ENCODE data around the gene CUL1. TPM values are rescaled to one million over a fixed set of nuclear protein-coding genes. Genes with fewer than 3 reads are reported as not detected.

CUL1 gene
- total and polyA plus RNA-seq, 4 donors: 22.9 to 56.5 (median 32.8) TPM

DNA sequence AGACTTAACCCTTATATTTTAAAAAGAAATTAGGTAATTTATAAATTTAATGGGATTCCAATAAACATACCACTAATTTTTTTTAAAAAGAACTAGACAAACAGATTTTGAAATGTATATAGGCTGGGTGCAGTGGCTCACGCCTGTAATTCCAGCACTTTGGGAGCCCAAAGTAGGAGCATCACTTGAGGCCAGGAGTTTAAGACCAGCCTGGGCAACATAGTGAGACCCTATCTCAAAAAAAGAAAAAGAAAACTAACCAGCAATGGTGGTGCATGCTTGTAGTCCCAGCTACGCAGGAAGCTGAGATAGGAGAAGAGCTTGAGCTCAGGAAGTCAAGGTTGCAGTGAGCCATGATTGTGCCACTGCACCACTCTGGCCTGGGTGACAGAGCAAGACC is 122.7 kb downstream of the CUL1 start:
- 66 to 90% methylated on average over 2 of the region's 2 CpGs for WGBS, 2 donors
- Histone ChIP-seq H3K36me3 (ENCODE audit: control insufficient read depth in 4 of 4, insufficient read depth in 4 of 4, low read length in 4 of 4) (peaks cover 0 to 16% (median 10%) of the 10 kb centered on the region in 4 donors), H3K4me1 (ENCODE audit: control insufficient read depth in 5 of 5, insufficient read depth in 5 of 5, low read length in 5 of 5) (no peaks in the 10 kb centered on the region), H3K4me3 (no peak overlapping the region), H3K27ac (ENCODE audit: low read depth in 1 of 2, low read length in 1 of 2) (no peak overlapping the region), H3K9ac (ENCODE audit: insufficient read depth in 1 of 2, low read length in 2 of 2) (no peak overlapping the region), H3K9me3 (ENCODE audit: control insufficient read depth in 4 of 4, insufficient read depth in 3 of 4, low read length in 3 of 4) (no peaks in the 10 kb centered on the region), H3K27me3 (ENCODE audit: control insufficient read depth in 3 of 3, insufficient read depth in 3 of 3, low read length in 2 of 3) (no peaks in the 10 kb centered on the region)
- DNase-seq: no peak
- TF ChIP-seq, protein P1, sequence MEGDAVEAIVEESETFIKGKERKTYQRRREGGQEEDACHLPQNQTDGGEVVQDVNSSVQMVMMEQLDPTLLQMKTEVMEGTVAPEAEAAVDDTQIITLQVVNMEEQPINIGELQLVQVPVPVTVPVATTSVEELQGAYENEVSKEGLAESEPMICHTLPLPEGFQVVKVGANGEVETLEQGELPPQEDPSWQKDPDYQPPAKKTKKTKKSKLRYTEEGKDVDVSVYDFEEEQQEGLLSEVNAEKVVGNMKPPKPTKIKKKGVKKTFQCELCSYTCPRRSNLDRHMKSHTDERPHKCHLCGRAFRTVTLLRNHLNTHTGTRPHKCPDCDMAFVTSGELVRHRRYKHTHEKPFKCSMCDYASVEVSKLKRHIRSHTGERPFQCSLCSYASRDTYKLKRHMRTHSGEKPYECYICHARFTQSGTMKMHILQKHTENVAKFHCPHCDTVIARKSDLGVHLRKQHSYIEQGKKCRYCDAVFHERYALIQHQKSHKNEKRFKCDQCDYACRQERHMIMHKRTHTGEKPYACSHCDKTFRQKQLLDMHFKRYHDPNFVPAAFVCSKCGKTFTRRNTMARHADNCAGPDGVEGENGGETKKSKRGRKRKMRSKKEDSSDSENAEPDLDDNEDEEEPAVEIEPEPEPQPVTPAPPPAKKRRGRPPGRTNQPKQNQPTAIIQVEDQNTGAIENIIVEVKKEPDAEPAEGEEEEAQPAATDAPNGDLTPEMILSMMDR (IDR thresholded peaks at IDR 0.05; ENCODE audit: control extremely low read depth, extremely low read depth): no peak
- ATAC-seq (ENCODE audit: insufficient read depth, low FRiP score): no peak

DNA sequence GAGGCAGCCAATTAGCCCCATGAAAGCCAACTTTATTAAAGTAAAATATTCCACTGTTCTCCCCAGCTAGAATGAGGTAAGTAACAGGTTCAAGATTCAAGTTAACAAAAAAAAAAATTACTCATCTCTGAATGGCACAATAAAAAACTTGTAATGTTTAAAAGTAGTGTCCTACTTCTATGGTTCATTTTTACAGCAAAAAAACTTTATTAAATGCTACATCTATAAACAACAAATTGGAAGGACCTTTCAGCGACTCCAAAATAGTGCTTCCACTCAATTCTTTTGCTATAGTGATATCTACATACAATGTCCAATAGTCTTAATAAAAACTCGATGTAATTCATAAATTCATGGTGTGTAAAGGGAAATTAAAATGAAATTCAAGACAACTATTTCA is 126.2 kb downstream of the CUL1 start:
- no peaks in the 10 kb centered on the region for H3K9me3 ChIP-seq (ENCODE audit: control insufficient read depth in 4 of 4, insufficient read depth in 3 of 4, low read length in 3 of 4)
- 97 to 98% methylated on average over 2 of the region's 2 CpGs for WGBS, 2 donors

DNA sequence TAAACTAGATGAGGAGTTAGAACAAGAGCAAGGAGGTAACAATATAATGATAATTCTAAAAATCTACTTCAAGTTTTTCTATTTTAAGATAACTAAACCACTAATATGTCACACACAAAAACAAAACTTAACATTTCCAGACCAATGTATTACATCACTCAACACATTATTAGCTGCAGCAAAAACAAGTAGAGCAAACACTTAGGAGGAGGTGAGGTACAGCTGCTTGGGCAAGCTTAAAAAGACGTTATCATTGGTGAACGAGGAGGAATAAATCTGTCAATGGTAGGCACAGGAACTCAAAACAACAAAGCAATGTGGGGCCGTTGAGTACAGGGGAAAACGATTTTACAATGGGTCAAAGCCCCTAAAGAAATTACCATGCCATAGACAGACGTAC is 126.6 kb downstream of the CUL1 start:
- DNase-seq: no peak
- Histone ChIP-seq H3K4me1 (ENCODE audit: control insufficient read depth in 5 of 5, insufficient read depth in 5 of 5, low read length in 5 of 5) (no peaks in the 10 kb centered on the region), H3K9ac (ENCODE audit: insufficient read depth in 1 of 2, low read length in 2 of 2) (no peak overlapping the region), H3K36me3 (ENCODE audit: control insufficient read depth in 4 of 4, insufficient read depth in 4 of 4, low read length in 4 of 4) (peaks cover 0 to 9% (median 1%) of the 10 kb centered on the region in 4 donors), H3K27me3 (ENCODE audit: control insufficient read depth in 3 of 3, insufficient read depth in 3 of 3, low read length in 2 of 3) (no peaks in the 10 kb centered on the region), H3K27ac (ENCODE audit: low read depth in 1 of 2, low read length in 1 of 2) (no peak overlapping the region), H3K9me3 (ENCODE audit: control insufficient read depth in 4 of 4, insufficient read depth in 3 of 4, low read length in 3 of 4) (no peaks in the 10 kb centered on the region), H3K4me3 (no peak overlapping the region)
- TF ChIP-seq, protein P1 (IDR thresholded peaks at IDR 0.05; ENCODE audit: control extremely low read depth, extremely low read depth): no peak
- ATAC-seq (ENCODE audit: insufficient read depth, low FRiP score): no peak
- 75 to 80% methylated on average over 5 of the region's 5 CpGs for WGBS, 2 donors

More for the DNA sequence above, 126.2 kb downstream of the CUL1 start:
- TF ChIP-seq, protein P1 (IDR thresholded peaks at IDR 0.05; ENCODE audit: control extremely low read depth, extremely low read depth): no peak
- no peaks in the 10 kb centered on the region for H3K4me1 ChIP-seq (ENCODE audit: control insufficient read depth in 5 of 5, insufficient read depth in 5 of 5, low read length in 5 of 5)
- no peak overlapping the region for H3K4me3 ChIP-seq
- H3K36me3 ChIP-seq (ENCODE audit: control insufficient read depth in 4 of 4, insufficient read depth in 4 of 4, low read length in 4 of 4): peaks cover 0 to 9% (median 1%) of the 10 kb centered on the region in 4 donors
- DNase-seq (no peak), ATAC-seq (ENCODE audit: insufficient read depth, low FRiP score) (no peak)
- no peak overlapping the region for H3K9ac ChIP-seq (ENCODE audit: insufficient read depth in 1 of 2, low read length in 2 of 2)
- H3K27me3 ChIP-seq (ENCODE audit: control insufficient read depth in 3 of 3, insufficient read depth in 3 of 3, low read length in 2 of 3): no peaks in the 10 kb centered on the region
- no peak overlapping the region for H3K27ac ChIP-seq (ENCODE audit: low read depth in 1 of 2, low read length in 1 of 2)

DNA sequence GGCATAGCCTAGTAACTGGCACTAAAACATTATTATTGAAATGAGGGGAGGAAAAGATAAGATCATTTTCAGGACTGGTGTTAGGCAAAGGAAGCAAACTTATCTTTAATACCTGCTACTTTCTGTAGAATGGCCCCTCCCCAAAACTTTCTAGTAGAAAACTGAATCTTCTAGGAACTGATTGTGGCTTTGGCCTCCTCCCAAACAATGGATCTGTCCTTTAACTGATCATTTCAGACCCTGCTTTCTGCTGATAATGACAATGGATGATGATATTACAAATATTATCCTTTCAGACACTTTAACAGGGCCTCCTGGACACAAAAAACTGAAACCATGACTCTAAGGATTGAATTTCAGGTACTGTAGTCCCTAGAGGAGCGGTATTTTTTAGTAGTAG is 130.3 kb downstream of the CUL1 start:
- H3K9ac ChIP-seq (ENCODE audit: insufficient read depth in 1 of 2, low read length in 2 of 2): no peak overlapping the region
- no peak for DNase-seq
- TF ChIP-seq, protein P1 (IDR thresholded peaks at IDR 0.05; ENCODE audit: control extremely low read depth, extremely low read depth): no peak

More for the DNA sequence above, 130.3 kb downstream of the CUL1 start:
- no peaks in the 10 kb centered on the region for H3K4me1 ChIP-seq (ENCODE audit: control insufficient read depth in 5 of 5, insufficient read depth in 5 of 5, low read length in 5 of 5)
- no peak overlapping the region for H3K27ac ChIP-seq (ENCODE audit: low read depth in 1 of 2, low read length in 1 of 2)
- 62 to 98% methylated on average over 1 of the region's 1 CpG for whole genome bisulfite sequencing, 2 donors
- H3K9me3 ChIP-seq (ENCODE audit: control insufficient read depth in 4 of 4, insufficient read depth in 3 of 4, low read length in 3 of 4): no peaks in the 10 kb centered on the region
- no peak for ATAC-seq (ENCODE audit: insufficient read depth, low FRiP score)
- H3K36me3 ChIP-seq (ENCODE audit: control insufficient read depth in 4 of 4, insufficient read depth in 4 of 4, low read length in 4 of 4): peaks cover 0 to 9% (median 1%) of the 10 kb centered on the region in 4 donors
- no peaks in the 10 kb centered on the region for H3K27me3 ChIP-seq (ENCODE audit: control insufficient read depth in 3 of 3, insufficient read depth in 3 of 3, low read length in 2 of 3)
- no peak overlapping the region for H3K4me3 ChIP-seq
